OCI-LY7 (cell line): ENCODE results near the gene ADAM12. TPM values are rescaled to one million over a fixed set of nuclear protein-coding genes. Genes with fewer than 3 reads are reported as not detected.

Experiments used
- BruUV-seq: library from RNA; stranded (reverse); fragments of 400-500 nt; replicated peaks from 2 replicates; lab custom pipeline; 2021; lab: Mats Ljungman, UMichigan
- CTCF ChIA-PET: fragments of 300-600 bp; sonication (Branson Sonifier 250); formaldehyde crosslinking; loops from one replicate; lab custom pipeline; 2022; ENCODE audit warnings: antibody characterized with exemption; ENCODE audit not compliant: unreplicated experiment; lab: Charles Lee
- POLR2A ChIA-PET: fragments of 300-600 bp; sonication (Branson Sonifier 250); formaldehyde crosslinking; loops from one replicate; lab custom pipeline; 2022; ENCODE audit warnings: antibody characterized with exemption; lab: Charles Lee
- DNase-seq: peaks from one replicate; pipeline ENCODE4 v3.0.0-alpha.2; 2015; ENCODE audit warnings: low spot score
- H2AFZ ChIP-seq: fragments of 200-600 bp; sonication (generic), shearing (Covaris generic); 2 replicates; pipeline ENCODE4 v1.6.1; 2014; ENCODE audit warnings: mild to moderate bottlenecking, antibody characterized with exemption, low read length, moderate library complexity
- H3K27ac ChIP-seq: fragments of 200-600 bp; sonication (generic); 2 replicates; pipeline ENCODE4 v1.5.1; 2014; ENCODE audit warnings: mixed run types, low read depth, mild to moderate bottlenecking, moderate library complexity, low read length, inconsistent platforms; ENCODE audit not compliant: poor library complexity, severe bottlenecking
- H3K36me3 ChIP-seq: fragments of 200-600 bp; sonication (generic); 2 replicates; pipeline ENCODE4 v1.6.1; 2014; ENCODE audit warnings: mild to moderate bottlenecking, antibody characterized with exemption, low read length, moderate library complexity, mixed read lengths; ENCODE audit not compliant: insufficient read depth
- H3K4me1 ChIP-seq: fragments of 200-600 bp; sonication (generic); 2 replicates; pipeline ENCODE4 v1.5.1; 2014; ENCODE audit warnings: mild to moderate bottlenecking, low read length; ENCODE audit not compliant: insufficient read depth, poor library complexity, severe bottlenecking
- H3K4me2 ChIP-seq: fragments of 200-600 bp; sonication (generic); 2 replicates; pipeline ENCODE4 v1.6.1; 2014; ENCODE audit warnings: mild to moderate bottlenecking, low read length
- H3K4me3 ChIP-seq: fragments of 200-600 bp; sonication (generic); 2 replicates; pipeline ENCODE4 v1.5.1; 2014; ENCODE audit warnings: mild to moderate bottlenecking, low read depth, low read length; ENCODE audit not compliant: poor library complexity, severe bottlenecking
- H3K79me2 ChIP-seq: fragments of 200-600 bp; sonication (generic); 2 replicates; pipeline ENCODE4 v1.6.1; 2016; ENCODE audit warnings: low read depth, mild to moderate bottlenecking, low read length, moderate library complexity, mixed read lengths; ENCODE audit not compliant: insufficient read depth
- H3K9me2 ChIP-seq: fragments of 200-600 bp; sonication (generic); 2 replicates; pipeline ENCODE4 v1.6.1; 2016; ENCODE audit warnings: mild to moderate bottlenecking, low read length, mixed read lengths; ENCODE audit not compliant: insufficient read depth
- H3K9me3 ChIP-seq: fragments of 200-600 bp; sonication (generic); 2 replicates; pipeline ENCODE4 v1.6.1; 2014; ENCODE audit warnings: mild to moderate bottlenecking, mixed run types, low read length, mixed read lengths
- H4K20me1 ChIP-seq: fragments of 200-600 bp; sonication (generic); 2 replicates; pipeline ENCODE4 v1.6.1; 2014; ENCODE audit warnings: mild to moderate bottlenecking, antibody characterized with exemption, low read length, moderate library complexity, mixed read lengths; ENCODE audit not compliant: insufficient read depth
- EZH2phosphoT487 ChIP-seq: fragments of 200-600 bp; sonication (generic); IDR thresholded peaks from 2 replicates; pipeline ENCODE4 v1.6.1; 2018; ENCODE audit warnings: low read depth, borderline replicate concordance, mild to moderate bottlenecking, mixed run types, antibody characterized with exemption, low read length, moderate library complexity, mixed read lengths
- intact Hi-C: fragments of 100-400 bp; cut with micrococcal nuclease; formaldehyde crosslinking; loops from one replicate; pipeline ENCODE4 v1.10.0; 2022; ENCODE audit not compliant: unreplicated experiment
- total RNA-seq, 2 experiments: library from RNA; depleted of rRNA in 1 of 2; stranded (reverse); fragments of >200 nt in 1 of 2; shearing (Covaris generic) in 1 of 2; gene quantifications; 2 replicates each; pipeline ENCODE4 v1.2.3, GENCODE V29; 2014 to 2022
- TF ChIP-seq, protein P1 (sequence below): fragments of 200-600 bp; sonication (generic); conservative IDR thresholded peaks from 2 replicates; pipeline ENCODE4 v1.5.1; 2014; ENCODE audit warnings: mild to moderate bottlenecking, antibody characterized with exemption, low read length, moderate library complexity, mixed read lengths

ADAM12 gene
- total RNA-seq, 2 experiments from 2014 or later, result 0.06 TPM; not detected in 1

DNA sequence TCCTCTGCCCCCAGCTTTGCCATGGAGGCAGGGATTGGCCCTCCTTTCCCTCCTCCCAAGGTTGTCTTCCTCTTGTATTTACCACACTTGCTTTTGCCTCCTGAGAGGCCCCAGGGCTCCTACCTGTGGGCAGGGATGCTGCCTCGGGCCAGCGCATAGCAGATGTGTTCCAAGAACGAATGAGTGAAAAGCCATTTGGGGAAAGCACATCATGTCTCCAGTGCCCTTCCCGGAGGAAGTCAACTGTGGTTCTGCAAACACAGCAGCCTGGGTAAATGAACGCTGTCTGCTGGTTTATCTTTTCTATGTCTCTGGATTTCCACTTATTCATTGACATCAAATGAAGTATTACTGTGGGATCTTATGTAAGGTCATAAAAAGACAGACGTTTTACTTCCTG lies 330.2 kb downstream of the ADAM12 start:
- no peaks in the 10 kb centered on the region for H3K79me2 ChIP-seq
- no peak for TF ChIP-seq EZH2phosphoT487
- TF ChIP-seq, protein P1, sequence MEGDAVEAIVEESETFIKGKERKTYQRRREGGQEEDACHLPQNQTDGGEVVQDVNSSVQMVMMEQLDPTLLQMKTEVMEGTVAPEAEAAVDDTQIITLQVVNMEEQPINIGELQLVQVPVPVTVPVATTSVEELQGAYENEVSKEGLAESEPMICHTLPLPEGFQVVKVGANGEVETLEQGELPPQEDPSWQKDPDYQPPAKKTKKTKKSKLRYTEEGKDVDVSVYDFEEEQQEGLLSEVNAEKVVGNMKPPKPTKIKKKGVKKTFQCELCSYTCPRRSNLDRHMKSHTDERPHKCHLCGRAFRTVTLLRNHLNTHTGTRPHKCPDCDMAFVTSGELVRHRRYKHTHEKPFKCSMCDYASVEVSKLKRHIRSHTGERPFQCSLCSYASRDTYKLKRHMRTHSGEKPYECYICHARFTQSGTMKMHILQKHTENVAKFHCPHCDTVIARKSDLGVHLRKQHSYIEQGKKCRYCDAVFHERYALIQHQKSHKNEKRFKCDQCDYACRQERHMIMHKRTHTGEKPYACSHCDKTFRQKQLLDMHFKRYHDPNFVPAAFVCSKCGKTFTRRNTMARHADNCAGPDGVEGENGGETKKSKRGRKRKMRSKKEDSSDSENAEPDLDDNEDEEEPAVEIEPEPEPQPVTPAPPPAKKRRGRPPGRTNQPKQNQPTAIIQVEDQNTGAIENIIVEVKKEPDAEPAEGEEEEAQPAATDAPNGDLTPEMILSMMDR, result no peak
- DNase-seq, result no peak
- H3K9me2 ChIP-seq, result no peaks in the 10 kb centered on the region
- no peak overlapping the region for H3K4me2 ChIP-seq
- POLR2A ChIA-PET, result no interaction called here
- no peak overlapping the region for H2AFZ ChIP-seq
- H3K4me1 ChIP-seq, result no peaks in the 10 kb centered on the region
- no TSS peak for BruUV-seq
- H3K27ac ChIP-seq, result no peak overlapping the region
- no peaks in the 10 kb centered on the region for H3K9me3 ChIP-seq
- intact Hi-C loops, result no loop called here
- H4K20me1 ChIP-seq, result no peaks in the 10 kb centered on the region
- no peaks in the 10 kb centered on the region for H3K36me3 ChIP-seq
- CTCF ChIA-PET, result no interaction called here
- H3K4me3 ChIP-seq, result no peak overlapping the region

DNA sequence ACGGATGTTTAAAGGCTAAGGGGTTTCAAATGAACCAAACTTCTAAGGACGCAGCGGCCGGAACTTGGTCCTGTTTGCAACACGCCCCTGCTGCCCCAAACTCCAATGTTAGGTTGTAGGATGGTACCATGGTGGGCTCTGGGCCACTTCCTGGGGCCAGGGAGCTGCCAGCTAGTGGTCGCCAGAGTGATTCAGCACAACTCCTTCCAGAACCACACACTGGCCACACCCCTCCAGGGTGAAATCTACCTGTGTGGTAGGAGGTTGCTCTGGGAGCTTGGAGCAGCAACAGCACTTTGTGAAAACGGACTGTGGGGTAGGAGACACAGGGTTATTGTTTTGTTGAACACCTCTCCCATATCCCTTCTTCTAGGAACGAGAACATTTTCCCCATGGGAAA lies 330.8 kb downstream of the ADAM12 start:
- intact Hi-C loops, result no loop called here
- CTCF ChIA-PET, result no interaction called here

DNA sequence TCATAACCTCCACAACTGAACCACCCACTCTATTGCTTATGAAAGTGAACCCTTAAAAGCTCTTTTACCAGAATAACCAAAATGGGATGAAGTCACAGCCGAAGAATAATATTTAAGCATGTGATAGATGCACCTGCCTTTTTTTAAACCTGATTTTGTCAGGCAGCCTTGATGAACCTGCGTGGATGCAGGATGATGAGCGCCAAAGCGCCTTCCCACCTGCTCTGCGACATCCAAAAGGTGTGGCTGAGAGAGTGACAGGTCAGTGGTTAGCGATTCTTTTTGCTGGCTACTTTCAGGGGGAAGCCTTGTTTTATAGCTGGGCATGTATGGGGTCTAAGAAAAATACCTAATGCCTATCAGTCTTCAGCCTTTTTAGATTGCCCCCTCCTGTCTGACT lies 334.1 kb downstream of the ADAM12 start:
- BruUV-seq, result no TSS peak
- no peaks in the 10 kb centered on the region for H4K20me1 ChIP-seq
- ChIA-PET CTCF (no interaction called here), POLR2A (no interaction called here)
- no peak for DNase-seq
- TF ChIP-seq, protein P1, result no peak
- no peak for TF ChIP-seq EZH2phosphoT487
- no peaks in the 10 kb centered on the region for H3K36me3 ChIP-seq
- H3K9me2 ChIP-seq, result no peaks in the 10 kb centered on the region
- intact Hi-C loops, result no loop called here
- H3K4me1 ChIP-seq, result no peaks in the 10 kb centered on the region
- H3K4me3 ChIP-seq, result no peak overlapping the region
- no peaks in the 10 kb centered on the region for H3K79me2 ChIP-seq
- H3K4me2 ChIP-seq, result no peak overlapping the region
- H3K27ac ChIP-seq, result no peak overlapping the region
- no peak overlapping the region for H2AFZ ChIP-seq
- no peaks in the 10 kb centered on the region for H3K9me3 ChIP-seq

More for the DNA sequence above, 330.8 kb downstream of the ADAM12 start:
- no TSS peak for BruUV-seq
- Histone ChIP-seq H4K20me1 (no peaks in the 10 kb centered on the region), H3K36me3 (no peaks in the 10 kb centered on the region), H2AFZ (no peak overlapping the region), H3K4me2 (no peak overlapping the region), H3K27ac (no peak overlapping the region), H3K4me1 (no peaks in the 10 kb centered on the region), H3K4me3 (no peak overlapping the region), H3K79me2 (no peaks in the 10 kb centered on the region), H3K9me2 (no peaks in the 10 kb centered on the region), H3K9me3 (no peaks in the 10 kb centered on the region)
- TF ChIP-seq, protein P1, result no peak
- TF ChIP-seq EZH2phosphoT487, result no peak
- POLR2A ChIA-PET, result no interaction called here
- no peak for DNase-seq
